Measurements from ENCODE around the gene GOSR2. TPM values are rescaled to one million over a fixed set of nuclear protein-coding genes. Genes with fewer than 3 reads are reported as not detected.
"Not testable (repeated sequence)": the region's sequence is repeated elsewhere in the genome, so short reads cannot be mapped to it uniquely, and the experiment has no call there.

GOSR2 gene
- total RNA-seq, 2 donors from 2014 or later: 76.9 to 79.8 TPM

GRCh38 chr17:46984892-46985291 is 61.9 kb downstream of the GOSR2 start:
- no peak for DNase-seq (ENCODE audit: low spot score)
- no peaks in the 10 kb centered on the region for H3K9me3 Mint-ChIP-seq

GRCh38 chr17:46986366-46986765 is 63.4 kb downstream of the GOSR2 start:
- no peaks in the 10 kb centered on the region for H3K36me3 Mint-ChIP-seq
- H3K27ac Mint-ChIP-seq: no peak overlapping the region
- no peaks in the 10 kb centered on the region for H3K4me1 Mint-ChIP-seq (ENCODE audit: low read depth in 2 of 2)
- peaks cover under 1 to 8% of the 10 kb centered on the region in 2 donors for H3K27me3 Mint-ChIP-seq
- ATAC-seq (no peak), DNase-seq (ENCODE audit: low spot score) (no peak)
- H3K4me3 Mint-ChIP-seq: no peak overlapping the region
- H3K9me3 Mint-ChIP-seq: no peaks in the 10 kb centered on the region

More at GRCh38 chr17:46984892-46985291, 61.9 kb downstream of the GOSR2 start:
- Mint-ChIP-seq H3K27ac (no peak overlapping the region), H3K27me3 (peaks cover 10 to 22% of the 10 kb centered on the region in 2 donors), H3K4me1 (ENCODE audit: low read depth in 2 of 2) (peaks cover 3 to 5% of the 10 kb centered on the region in 2 donors), H3K4me3 (no peak overlapping the region), H3K36me3 (no peaks in the 10 kb centered on the region)
- no peak for ATAC-seq

- not testable (repeated sequence) for H3K4me3 Mint-ChIP-seq; H3K4me1 Mint-ChIP-seq (ENCODE audit: low read depth in 2 of 2); ATAC-seq; DNase-seq (ENCODE audit: low spot score); H3K27me3 Mint-ChIP-seq; H3K27ac Mint-ChIP-seq; H3K9me3 Mint-ChIP-seq; H3K36me3 Mint-ChIP-seq
These were observed 65.0 kb downstream of the GOSR2 start for GRCh38 chr17:46987927-46988326.

- Mint-ChIP-seq H3K4me1 (ENCODE audit: low read depth in 2 of 2) (no peaks in the 10 kb centered on the region), H3K36me3 (no peaks in the 10 kb centered on the region), H3K27ac (no peak overlapping the region), H3K27me3 (no peaks in the 10 kb centered on the region), H3K9me3 (no peaks in the 10 kb centered on the region), H3K4me3 (no peak overlapping the region)
- DNase-seq (ENCODE audit: low spot score) (no peak), ATAC-seq (no peak)
These were observed 66.9 kb downstream of the GOSR2 start for GRCh38 chr17:46989637-46990431.

GRCh38 chr17:46991617-46992016 is 68.7 kb downstream of the GOSR2 start:
- Mint-ChIP-seq H3K9me3 (no peaks in the 10 kb centered on the region), H3K4me1 (ENCODE audit: low read depth in 2 of 2) (no peaks in the 10 kb centered on the region), H3K27ac (no peak overlapping the region), H3K27me3 (no peaks in the 10 kb centered on the region), H3K36me3 (no peaks in the 10 kb centered on the region), H3K4me3 (no peak overlapping the region)
- DNase-seq (ENCODE audit: low spot score) (no peak), ATAC-seq (no peak)

Other genes with a start within 250 kb of the GOSR2 start
- gene WNT3, start 104.5 kb upstream of the GOSR2 start, total RNA-seq: under 1 TPM; 0.20 to 0.29 TPM
- gene WNT9B, start 71.6 kb upstream of the GOSR2 start, total RNA-seq: not detected
- gene RPRML, start 56.1 kb downstream of the GOSR2 start, total RNA-seq: not detected